Ureter (tissue), 1 donor: Measurements from ENCODE around the gene GMPR2. TPM values are rescaled to one million over a fixed set of nuclear protein-coding genes. Genes with fewer than 3 reads are reported as not detected.

Experiments used
- DNase-seq: peaks from one replicate; pipeline ENCODE4 v3.0.0-alpha.2; 2020; ENCODE audit warnings: low spot score
- total RNA-seq: library from RNA; stranded (reverse); gene quantifications from one replicate; pipeline ENCODE4 v1.2.4, GENCODE V29; 2023
- donor health status: DM: yes; HTN: yes; CAD: no.

The GMPR2 gene
- total RNA-seq, 1 donor from 2014 or later: 78.7 TPM

DNA sequence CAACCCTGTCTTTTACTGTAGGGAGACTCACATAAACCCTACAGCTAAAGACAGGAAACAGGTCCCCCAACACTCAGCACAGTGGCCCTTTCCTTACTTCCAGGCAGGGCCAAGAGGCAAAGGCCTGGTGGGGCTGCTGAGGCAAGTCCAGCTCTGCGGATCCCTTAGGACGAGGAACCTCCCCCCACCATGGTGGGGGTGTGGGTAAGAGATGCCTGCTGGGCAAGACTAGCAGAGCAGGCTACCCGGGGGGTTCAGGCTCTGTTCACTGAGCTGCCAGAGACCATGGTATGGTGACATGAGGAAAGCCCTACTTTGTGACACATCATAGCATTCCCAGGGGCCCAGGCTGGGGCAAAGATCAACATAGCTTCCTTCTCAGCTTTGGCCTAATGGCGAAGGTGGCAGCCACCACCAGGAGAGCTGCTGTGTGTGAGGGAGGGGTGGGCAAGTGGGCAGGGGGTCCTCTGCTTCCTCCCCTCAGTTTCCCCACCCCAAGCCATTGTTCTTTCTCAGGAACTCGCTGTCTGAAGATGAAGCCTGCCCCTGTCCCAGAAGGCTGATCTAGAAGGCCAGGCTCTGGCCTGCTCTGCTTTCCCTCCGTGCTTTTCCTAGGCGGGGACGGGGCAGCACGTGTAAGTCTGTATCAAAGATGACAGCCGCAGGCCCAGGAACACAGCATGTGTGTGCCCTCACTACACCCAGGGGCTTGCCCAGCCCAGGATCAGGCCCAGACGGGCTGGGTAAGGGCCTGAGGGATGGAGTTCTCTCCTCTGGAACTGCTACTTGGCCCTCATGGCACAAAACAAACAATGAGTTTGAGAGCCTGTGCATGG, 19.8 kb downstream of the GMPR2 start:
- no peak for DNase-seq

DNA sequence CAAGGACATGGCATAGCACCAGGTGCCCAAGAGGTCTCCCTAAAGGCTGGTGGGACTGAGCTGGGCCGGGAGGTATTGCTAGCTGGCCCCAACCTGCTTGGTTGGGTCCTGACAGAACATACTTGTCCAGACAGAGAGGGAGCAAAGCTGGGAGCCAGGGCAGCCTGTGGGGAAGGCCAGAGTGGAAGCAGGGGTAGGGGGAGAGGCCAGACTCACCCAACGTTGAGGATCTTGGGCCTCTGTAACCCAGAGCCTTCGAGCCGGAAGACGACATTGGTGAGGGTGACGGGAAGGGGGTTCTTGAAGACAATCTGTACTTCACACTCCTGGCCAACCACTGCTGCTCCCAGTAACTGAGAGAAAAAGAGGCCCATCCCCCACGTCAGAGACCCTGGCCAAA, 21.2 kb downstream of the GMPR2 start:
- DNase-seq: no peak

DNA sequence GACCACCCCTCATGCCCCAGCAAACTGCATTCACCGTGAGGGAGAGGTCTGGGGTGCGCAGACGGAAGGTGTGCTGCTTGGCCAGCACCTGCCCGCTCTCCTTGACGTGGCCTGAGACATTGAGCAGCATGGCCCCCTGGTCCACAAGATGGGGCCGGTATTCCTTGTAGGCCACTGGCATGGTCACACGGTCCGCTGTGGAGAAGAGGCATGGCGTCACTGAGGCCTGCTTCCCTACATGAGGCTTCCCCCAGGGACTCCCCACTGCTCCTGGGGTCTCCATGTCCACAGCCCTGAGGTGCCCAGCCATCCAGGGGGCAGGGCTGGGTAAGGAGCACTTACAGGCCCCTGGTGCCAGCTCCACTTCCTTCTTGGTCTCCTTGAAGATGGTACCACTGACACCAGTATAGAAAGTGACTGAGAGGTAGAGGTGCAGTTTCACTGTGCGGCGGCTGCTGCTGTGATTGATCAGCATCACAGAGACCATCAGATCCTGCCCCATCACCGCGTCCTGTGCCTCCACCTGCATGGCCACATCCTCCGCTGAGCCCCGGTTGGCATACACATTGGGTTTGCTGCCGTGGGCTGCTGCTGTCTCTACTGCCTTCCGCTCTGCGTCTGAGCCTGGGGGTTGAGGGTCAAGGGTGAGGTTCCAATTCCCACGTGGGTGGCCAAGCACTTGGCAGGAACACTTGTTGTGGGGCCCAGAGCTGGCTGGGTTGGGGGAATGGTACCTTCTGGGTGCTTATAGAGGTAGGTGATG, 22.1 kb downstream of the GMPR2 start:
- DNase-seq: no peak

DNA sequence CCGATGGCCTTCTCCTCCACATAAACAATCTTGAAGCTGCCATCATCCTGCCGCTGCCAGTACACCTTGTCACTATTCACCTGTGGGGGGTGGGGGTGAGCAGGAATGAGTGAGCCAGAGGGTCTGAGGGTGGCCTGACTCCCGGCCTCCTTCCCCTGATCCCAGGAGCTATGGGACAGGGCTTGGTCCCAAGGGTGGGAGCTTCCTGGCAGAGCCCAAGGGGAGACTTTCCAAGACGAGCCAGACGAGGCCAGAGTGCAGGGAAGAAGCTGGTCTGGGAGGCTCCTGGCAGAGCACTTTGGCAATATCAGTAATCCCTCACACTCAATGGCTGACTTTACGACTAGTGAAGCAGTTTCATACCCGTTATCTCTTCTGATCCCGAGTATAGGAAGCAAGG, 22.7 kb downstream of the GMPR2 start:
- no peak for DNase-seq

DNA sequence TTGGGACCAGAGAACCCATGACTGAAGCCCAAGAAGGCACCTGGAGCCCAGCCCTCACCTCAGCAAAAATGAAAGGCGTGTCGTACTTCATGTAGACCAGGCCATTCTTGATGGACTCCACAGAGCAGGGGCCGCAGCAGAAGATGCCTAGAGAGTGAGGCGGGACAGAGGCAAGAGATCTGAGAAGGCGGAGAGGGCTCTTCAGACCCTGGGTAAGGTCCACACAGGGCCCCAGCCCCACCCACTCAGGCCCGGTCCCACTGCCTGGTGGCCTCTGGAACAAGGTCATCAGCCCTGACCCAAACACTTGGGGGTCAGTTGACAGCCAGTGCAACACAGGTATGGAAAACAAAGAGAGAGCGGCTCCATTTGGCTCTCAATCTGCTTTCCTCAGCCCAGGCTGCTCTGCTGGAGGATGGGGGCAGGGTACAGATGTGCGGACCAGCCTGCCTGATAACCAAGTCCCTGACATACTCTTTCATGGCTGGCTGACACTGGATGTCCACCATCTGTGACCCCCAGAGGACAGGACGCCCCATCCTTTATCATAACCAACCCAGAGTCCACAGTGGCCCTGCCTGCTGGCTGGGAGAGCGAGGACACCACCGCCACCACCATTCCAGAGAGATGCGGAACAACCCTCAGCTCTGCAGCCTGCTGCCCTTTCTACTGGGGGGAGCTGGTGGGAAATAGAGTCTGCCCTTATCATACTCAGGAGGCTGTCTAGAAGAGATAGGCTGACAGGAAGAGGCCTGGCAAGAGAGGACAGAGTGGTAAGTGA, 23.4 kb downstream of the GMPR2 start:
- DNase-seq: no peak

DNA sequence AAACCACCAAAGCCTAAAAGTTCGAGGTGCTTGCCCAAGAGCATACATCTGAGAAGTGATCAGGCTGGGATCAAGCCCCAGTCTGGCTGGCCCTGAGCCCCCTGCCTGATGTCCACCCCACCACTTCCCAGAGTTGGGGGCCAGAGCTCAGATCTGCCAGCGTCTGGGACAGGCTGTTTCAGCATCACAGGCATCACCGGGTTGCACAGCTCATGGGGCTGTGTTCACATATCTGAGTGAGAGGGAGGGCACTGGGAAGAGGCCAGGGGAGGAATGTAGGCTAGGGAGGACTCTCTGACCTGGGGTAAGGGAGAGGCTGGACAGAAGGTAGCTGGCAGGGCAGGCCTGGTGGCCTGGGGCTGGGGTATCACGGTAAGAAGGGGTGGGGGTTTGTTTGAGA, 24.2 kb downstream of the GMPR2 start:
- DNase-seq: no peak

DNA sequence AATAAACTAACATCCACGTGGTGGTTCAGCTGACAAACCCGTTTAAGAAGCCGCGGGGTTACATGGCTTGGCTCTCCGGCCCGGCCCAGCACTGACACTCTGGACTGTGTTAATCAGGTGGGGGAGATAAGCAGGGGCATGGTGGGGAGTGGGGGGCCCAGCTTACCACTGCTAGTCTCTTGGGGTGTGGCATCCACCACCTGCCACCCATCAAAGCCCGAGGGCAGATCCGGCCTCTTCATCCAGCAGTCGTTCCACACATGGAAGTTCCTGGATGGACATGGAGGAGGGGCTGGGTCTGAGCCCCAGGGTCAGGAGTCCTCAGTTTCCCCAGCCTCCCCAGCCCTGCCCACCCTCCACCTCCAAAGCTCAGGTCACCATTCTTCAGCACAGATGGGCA, 25.4 kb downstream of the GMPR2 start:
- DNase-seq: no peak

DNA sequence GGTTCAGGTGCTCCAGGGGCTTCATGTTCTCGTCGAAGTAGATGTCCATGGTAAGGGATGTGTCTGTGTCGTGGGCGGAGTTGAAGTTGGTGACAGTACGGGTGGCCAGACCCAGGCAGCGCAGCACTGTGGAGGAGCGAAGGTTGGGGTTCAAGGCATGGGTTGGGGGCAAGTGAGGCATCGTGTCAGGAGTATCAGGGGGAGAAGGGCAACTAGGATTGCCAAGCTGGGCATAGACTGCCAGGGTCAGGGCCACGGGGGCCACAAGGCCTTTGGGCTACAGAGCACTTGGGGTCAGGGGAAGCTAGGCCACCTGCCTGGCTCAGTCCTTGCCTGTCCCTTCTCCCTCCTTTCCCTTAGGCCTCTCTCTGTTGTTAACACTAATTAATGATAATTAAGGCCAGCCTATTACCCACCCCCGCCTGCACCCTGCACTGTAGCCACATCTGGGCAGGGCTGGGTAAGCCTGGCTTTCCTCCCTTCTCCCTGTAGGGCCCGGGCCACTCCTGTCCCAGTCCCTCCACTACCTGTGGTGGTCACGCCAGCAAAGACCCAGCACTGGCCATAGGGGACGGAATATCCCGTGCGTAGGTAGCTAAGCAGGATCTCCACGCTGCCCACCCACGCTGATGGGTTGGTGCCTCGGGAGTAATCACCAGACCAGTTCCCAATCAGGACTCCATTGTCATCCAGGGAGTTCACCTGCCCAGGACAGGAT, 26.0 kb downstream of the GMPR2 start:
- no peak for DNase-seq

- peak; percentile 66 for DNase-seq
Observed at GRCh38 chr14:24259282-24260025, 26.7 kb downstream of the GMPR2 start.

GRCh38 chr14:24260026-24260779, 27.5 kb downstream of the GMPR2 start:
- DNase-seq: no peak

- DNase-seq: no peak
Observed at GRCh38 chr14:24260780-24261157, 28.0 kb downstream of the GMPR2 start.

- no peak for DNase-seq
Observed at GRCh38 chr14:24261256-24261968, 28.7 kb downstream of the GMPR2 start.

DNA sequence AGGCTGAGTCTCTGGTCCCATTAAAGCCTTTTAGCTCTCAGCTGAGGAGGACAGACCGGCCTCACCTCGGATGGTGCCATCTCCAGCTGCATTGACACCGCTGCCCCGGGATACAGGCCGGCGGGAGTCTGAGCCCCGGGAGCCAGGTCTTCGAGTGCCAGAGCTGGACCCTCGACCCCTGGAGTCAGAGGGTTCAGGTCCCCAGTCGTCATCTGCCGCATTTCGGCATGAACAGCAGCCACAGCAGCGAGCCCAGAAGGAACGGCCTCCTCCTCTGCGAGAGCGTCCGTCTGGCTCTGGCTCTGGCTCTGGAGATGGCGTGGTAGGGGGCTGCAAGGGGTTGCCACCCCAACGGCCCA, 29.2 kb downstream of the GMPR2 start:
- no peak for DNase-seq

GRCh38 chr14:24262821-24263733, 30.3 kb downstream of the GMPR2 start, which contains the start of gene TGM1:
TSS of gene TGM1 (minus strand) at chr14:24263177. CDS start at chr14:24262352, 825 bp downstream.
- DNase-seq: no peak

- no peak for DNase-seq
Observed at GRCh38 chr14:24263848-24264247, 31.1 kb downstream of the GMPR2 start.

DNA sequence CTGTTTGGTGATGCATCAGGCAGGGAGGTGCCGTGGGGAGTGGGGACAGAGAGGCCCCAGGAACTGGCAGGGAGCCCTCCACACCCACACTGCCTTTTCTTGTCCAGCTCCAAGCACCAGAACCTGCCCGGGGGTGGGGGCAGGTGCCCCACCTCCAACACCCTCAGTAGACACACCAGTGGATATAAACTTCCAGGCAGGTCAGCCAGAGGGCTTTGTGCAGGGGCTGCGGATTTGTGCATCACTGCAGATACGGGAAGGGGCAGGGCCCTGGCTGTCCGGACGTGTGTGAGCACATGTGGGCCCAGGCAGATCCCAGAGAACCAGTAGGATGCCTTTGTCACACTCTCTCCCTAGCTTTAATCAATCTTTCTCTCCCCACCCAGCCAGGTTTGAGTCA, 31.6 kb downstream of the GMPR2 start:
- no peak for DNase-seq

DNA sequence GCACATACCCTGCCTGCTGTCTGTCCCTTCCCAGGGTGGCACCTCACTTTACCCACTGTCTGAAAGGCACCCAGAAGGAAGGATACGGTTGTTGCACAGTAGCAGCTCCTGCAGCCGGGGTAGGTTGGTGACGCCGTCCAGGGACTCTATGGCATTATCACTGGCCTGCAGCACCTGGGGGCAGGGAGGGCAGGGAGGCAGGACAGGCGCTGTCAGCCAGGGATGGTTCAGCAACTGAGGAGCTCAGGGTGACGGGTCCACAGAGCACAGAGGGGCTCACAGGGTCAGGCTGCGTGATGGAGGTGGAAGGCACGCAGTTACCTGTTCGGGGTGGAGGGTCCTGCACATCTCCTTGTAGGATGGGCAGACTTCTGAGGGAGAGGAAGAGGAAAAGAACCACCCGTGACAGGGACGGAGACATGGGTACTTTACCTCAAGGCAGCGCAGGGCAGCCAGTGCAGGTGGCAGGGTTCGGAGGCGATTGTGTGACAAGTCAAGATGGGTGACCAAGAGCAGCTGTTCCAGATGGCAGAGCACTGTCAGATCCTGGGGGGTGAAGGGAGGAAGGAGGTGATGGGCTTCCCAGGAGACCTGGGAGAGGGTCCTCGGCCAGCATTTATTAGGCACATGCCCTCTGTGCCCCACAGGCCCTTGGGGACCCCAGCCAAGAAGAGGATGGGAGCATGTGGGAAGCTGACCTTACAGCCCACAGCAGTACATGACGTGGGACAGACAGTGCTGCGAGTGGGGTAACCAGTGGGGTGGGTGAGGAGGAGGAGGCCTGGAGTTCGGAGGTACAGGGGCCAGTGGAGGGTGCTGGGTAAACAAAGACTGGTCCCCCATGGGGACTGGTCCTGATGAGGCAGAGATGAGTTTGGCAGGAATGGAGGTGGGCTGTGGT, 33.9 kb downstream of the GMPR2 start:
- no peak for DNase-seq
